GM21423 (cell line): Measurements from ENCODE around the gene EIF4A3.

Source experiments
- ATAC-seq: cut with Tn5 transposase; IDR thresholded peaks from one replicate; pipeline ENCODE4 v1.9.1; 2021; ENCODE audit warnings: mild to moderate bottlenecking, moderate library complexity; ENCODE audit not compliant: unreplicated experiment

Gene EIF4A3

GRCh38 chr17:80147035-80147822, at the start of gene EIF4A3:
Gene EIF4A3 (minus strand): TSS chr17:80147128. CDS start chr17:80146961, 167 bp downstream.
- ATAC-seq: peak; percentile 78

GRCh38 chr17:80196652-80197051, 49.7 kb upstream of the EIF4A3 start:
- no peak for ATAC-seq

DNA sequence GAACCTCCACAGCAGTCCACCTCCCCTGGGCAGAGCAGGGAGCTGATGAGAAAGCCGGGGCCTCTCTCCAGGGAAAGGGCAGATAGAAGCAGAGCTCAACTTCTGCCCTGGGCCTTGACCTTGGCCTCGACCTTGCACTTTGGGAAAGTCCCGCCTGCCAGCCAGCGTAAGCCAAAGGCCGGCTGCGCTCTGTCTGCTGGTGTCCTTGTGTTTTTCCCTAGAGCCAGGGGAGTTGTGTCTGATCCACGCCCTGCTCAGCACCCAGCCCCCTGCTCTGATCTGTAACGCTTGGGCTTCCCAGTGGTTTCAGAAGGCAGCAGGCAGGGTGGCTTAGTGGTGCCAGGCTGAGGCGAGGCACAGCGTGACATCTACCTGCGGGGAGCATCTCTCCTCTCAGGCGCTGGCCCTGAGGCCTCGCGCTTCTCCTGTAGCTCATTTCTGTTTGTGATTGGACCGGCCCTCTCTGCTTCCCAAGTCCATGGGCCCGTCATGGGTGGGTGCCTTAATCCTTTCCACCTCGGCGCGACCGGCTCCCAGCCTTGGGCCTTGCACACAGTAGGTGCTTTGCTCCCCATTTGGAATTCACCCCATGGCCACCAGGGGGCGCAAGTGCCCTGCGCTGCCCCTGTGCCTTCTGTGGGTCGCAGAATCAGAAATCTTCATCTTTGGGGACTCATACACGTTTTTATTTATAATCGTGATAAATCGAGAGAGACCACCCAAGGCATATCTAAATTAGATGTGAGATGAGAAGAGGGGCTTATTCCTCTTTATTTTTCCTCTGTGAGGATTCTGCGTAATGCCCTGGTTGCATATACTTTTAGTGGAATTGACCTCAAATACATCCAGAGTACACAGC, 49.0 kb upstream of the EIF4A3 start:
- no peak for ATAC-seq

DNA sequence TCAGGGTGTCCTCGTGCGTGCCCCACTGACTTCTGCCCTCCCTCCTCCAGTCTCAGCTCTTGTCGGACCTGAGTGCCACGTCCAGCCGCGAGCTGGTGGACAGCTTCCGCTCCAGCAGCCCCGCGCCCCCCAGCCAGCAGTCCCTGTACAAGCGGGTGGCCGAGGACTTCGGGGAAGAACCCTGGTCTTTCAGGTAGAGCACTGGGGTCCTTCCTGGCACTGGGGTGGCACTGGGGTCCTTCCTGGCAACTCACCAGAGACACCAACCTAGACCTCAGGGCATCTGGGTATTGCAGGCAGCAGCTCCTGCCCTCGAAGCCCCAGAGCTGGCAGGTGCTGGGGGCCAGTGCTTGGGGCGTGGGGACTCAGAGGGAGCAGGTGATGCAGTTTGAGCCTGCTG, 48.2 kb upstream of the EIF4A3 start:
- ATAC-seq: no peak

- no peak for ATAC-seq
These were observed 45.1 kb upstream of the EIF4A3 start for GRCh38 chr17:80191865-80192661.

DNA sequence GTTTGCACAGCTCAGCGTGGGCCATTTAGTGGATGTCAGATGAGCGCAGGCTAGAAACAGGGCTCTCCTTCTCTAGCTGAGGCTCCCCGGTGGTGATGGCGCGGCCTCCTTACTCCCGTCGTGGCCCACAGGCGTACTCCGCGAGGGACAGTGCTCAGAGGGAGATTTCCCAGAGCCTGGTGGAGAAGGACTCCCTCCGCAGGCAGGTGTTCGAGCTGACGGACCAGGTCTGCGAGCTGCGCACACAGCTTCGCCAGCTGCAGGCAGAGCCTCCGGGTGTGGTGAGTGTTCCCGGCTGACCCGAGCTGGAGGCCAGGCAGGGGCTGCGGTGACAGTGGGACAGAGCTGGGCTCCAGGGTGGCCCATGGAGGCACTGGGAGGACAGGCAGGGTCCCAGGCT, 44.3 kb upstream of the EIF4A3 start:
- ATAC-seq: no peak

DNA sequence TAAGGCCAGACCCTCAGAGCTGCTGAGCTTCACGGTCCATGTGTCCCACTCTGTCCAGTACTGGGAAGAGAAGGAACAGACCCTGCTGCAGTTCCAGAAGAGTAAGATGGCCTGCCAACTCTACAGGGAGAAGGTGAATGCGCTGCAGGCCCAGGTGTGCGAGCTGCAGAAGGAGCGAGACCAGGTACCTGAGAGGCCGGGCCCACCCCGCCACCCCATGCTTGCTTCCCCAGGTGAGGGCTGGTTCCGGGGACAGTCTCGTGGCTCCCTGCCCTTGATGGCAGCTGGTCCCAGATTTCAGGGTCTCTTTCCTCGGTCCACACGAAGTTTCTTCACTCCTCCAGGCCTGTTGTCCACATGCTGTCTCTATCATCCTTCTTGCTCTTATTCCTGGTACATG, 43.8 kb upstream of the EIF4A3 start:
- ATAC-seq: no peak

DNA sequence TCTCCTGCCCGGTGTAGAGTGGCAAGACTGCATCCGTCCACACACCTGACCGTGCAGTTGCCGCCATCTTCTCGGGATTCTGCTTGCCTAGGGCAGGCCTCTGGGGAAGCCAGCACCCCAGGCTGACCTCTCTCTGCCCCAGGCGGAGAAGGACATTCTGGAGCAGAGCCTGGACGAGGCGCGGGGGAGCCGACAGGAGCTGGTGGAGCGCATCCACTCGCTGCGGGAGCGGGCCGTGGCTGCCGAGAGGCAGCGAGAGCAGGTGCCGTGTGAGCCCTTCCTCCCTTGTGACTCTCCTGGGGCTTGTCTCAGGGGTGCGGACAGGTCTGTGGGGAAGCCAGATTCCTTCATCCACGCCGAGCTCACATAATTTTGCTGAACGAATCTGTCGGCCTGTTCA, 42.7 kb upstream of the EIF4A3 start:
- no peak for ATAC-seq

DNA sequence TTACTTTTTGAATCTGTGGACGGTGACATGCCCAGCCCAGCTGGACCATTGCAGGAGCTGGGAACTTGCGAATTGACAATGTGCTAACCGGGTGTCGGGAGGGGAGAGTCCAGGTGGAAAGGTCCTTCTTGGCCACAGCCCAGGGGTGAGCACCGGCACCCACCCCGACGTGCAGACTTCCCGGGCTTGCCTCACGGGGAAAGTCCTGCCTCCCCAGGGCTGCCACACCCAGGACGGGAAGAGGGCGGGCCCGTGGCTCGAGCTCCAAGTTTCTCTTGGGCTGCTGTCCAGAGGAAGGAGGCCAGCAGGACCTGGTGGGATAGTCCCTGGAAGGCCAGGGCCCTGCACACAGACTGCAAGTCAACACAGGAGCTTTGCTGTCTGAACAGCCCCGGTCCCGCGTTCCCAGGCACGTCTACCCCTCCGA, 40.6 kb upstream of the EIF4A3 start:
- ATAC-seq: no peak

DNA sequence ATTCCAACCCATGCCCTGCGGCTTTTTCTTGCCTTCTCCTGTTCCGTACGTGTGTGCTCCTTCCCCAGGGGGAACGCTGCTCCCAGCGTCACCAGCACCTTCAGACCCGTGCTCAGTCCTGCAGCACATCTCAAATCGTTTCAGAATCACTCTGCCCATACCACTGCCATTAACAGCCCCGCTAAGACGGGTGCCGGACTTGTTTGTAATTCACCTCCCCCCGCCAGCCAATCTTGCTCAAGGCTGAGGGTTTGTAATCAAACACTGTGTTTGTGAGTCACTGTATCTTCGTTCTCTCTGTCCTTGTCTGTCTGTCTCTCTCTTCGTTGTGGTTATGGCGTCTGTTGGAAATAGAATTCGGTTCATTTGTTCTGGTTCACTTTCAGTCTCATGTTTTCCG, 40.2 kb upstream of the EIF4A3 start:
- no peak for ATAC-seq

GRCh38 chr17:80185968-80186367, 39.0 kb upstream of the EIF4A3 start:
- no peak for ATAC-seq

GRCh38 chr17:80184423-80184714, 37.4 kb upstream of the EIF4A3 start:
- no peak for ATAC-seq

DNA sequence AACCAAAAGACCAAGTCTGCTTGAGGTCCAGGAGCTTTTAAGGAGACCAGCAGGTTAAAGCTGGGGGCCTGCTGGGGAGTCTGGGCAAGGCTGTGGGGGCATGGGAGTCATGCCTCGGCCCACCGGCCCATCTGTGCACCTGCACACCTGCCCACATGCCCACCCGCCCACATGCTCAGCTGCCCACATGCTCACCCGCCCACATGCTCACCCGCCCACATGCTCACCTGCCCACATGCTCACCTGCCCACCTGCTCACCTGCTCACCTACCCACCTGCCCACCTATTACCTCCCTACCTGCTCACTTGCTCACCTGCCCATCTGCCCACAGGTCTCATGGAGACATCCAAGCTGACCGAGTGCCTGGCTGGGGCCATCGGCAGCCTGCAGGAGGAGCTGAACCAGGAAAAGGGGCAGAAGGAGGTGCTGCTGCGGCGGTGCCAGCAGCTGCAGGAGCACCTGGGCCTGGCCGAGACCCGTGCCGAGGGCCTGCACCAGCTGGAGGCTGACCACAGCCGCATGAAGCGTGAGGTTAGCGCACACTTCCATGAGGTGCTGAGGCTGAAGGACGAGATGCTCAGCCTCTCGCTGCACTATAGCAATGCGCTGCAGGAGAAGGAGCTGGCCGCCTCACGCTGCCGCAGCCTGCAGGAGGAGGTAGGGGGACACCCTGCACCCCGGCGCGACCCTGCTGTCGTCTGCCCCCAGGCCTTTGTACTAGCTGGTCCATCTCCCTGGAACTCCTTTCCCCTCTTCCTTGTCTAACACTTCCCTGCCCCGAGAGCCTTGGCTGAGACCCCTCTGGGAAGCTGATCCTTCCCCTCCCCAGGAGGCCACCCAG, 36.9 kb upstream of the EIF4A3 start:
- no peak for ATAC-seq

GRCh38 chr17:80182845-80183223, 35.9 kb upstream of the EIF4A3 start:
- ATAC-seq: no peak

DNA sequence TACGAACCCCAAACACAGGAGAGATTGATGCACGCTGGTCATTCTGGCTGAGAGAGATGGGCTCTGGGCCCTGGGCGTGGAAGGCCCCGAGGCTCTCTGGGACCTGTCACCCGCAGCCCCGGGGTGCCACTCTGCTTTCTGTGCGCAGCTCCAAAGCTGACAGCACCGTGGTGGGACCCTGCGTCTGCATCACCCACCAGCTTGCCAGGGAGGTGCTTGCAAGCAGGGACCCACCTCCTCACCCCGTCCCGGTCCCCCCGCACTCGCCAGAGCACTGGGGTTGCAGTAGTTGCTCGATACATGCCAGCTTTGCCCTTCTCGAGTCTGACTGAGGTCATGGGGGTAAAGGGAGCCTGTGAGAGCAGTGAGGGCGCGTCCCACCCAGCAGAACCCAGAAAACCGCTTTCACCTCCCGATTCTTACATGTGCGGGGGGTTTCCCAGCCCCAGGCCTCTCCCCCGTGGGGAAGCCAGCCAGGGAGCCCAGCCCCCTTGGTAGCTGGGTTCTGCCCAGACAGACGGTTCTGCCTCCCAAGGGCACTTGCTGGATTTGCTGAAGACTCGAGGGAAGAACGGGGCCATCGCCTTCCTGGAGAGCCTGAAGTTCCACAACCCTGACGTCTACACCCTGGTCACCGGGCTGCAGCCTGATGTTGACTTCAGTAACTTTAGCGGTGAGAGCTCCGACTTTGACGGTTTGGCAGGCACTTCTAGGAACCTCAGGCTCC, 35.4 kb upstream of the EIF4A3 start:
- ATAC-seq: no peak

- ATAC-seq: no peak
These were observed 34.5 kb upstream of the EIF4A3 start for GRCh38 chr17:80181431-80181830.

DNA sequence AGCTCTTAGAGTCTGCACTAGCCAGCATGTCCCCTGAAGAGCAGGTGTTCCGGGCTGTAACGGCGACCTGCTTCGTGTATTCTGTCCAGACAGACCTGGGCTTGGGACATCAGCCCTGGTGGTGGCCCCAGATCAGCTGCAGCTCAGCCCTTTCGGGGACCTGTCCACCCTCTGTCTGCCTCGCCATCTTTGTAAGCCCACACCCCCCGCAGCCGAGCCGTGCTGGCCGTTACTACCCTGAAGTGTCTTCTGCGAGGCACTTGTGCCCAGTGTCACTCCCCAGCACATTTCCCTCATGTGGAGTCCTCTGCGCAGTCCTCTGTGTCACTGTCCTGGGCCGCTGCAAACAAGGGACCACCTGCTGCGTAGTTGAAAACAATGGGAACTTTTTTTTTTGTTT, 33.3 kb upstream of the EIF4A3 start:
- no peak for ATAC-seq

GRCh38 chr17:80177986-80178595, 31.2 kb upstream of the EIF4A3 start:
- ATAC-seq: no peak

DNA sequence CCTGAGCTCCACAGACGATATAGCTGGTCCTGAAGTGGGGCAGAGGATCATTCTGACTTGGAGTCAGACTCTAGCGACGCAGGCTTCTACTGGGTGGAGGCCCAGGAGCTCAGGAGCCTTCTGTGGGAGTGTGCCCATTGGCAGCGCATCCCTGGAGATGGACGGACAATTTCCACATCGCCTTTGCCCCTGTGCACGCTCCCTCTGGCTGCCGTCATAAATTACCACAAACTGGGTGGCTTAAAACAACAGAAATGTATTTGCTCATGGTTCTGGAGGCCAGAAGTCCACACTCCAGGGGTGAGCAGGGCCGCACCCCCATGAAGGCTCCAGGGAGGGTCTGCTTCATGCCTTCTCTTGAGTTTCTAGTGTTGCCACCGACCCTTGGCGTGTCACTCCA, 29.8 kb upstream of the EIF4A3 start:
- no peak for ATAC-seq

DNA sequence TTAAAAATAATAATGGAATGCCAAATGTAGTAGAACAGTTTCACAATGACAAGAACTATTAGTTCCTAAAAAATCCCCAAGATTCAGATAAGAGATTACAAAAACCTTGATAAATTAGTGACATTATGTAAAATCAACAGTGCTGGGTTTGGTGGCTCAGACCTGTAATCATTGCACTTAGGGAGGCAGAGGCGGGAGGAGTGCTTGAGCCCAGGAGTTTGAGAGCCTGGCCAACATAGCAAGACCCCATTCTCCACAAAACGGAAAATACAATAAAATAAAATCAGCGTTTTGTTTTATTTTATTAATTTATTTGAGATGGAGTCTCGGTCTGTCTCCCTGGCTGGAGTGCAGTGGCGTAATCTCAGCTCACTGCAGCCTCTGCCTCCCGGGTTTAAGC, 27.0 kb upstream of the EIF4A3 start:
- ATAC-seq: no peak
